D721Med (cell line): ENCODE data around the gene POLDIP3.
"Not testable (repeated sequence)": the region's sequence is repeated elsewhere in the genome, so short reads cannot be mapped to it uniquely, and the experiment has no call there.

Source experiments
- DNase-seq: peaks from one replicate; pipeline ENCODE4 v3.0.0; 2011; ENCODE audit warnings: low spot score; ENCODE audit not compliant: insufficient read length
- FAIRE-seq: peaks from 2 replicates; lab custom pipeline; 2011; peaks lifted over from hg19 to GRCh38; lab: Jason Lieb, UNC
- TF ChIP-seq, protein P1 (sequence below): IDR thresholded peaks from 2 replicates; pipeline ENCODE4 v1.5.1; 2012; ENCODE audit warnings: mild to moderate bottlenecking, control low read depth; ENCODE audit not compliant: insufficient read depth; ENCODE audit errors: missing control alignments

POLDIP3 gene

DNA sequence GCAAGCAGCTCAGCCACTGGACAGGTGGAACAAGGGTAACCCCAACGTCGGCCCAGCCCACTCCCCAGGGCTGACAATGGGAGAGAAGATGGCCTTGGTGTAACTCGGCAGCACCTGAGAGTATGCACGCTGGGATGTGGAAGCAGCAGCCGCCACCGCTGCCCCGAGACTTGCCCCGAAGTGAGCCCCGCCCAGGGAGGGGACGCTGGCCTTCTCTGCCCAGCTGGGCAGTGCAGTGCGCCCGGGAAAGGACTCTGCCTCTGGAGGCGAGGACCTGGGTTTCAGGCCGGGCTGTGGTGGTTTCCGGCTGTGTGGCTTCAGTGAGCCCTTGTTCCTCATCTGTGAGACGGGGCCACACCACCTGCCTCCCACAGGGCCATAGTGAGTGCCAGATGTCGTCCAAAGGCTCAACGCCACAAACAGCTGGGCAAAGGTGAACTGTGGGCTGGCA, 8.6 kb upstream of the POLDIP3 start:
- TF ChIP-seq, protein P1, sequence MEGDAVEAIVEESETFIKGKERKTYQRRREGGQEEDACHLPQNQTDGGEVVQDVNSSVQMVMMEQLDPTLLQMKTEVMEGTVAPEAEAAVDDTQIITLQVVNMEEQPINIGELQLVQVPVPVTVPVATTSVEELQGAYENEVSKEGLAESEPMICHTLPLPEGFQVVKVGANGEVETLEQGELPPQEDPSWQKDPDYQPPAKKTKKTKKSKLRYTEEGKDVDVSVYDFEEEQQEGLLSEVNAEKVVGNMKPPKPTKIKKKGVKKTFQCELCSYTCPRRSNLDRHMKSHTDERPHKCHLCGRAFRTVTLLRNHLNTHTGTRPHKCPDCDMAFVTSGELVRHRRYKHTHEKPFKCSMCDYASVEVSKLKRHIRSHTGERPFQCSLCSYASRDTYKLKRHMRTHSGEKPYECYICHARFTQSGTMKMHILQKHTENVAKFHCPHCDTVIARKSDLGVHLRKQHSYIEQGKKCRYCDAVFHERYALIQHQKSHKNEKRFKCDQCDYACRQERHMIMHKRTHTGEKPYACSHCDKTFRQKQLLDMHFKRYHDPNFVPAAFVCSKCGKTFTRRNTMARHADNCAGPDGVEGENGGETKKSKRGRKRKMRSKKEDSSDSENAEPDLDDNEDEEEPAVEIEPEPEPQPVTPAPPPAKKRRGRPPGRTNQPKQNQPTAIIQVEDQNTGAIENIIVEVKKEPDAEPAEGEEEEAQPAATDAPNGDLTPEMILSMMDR = no peak
- FAIRE-seq = no peak
- no peak for DNase-seq

DNA sequence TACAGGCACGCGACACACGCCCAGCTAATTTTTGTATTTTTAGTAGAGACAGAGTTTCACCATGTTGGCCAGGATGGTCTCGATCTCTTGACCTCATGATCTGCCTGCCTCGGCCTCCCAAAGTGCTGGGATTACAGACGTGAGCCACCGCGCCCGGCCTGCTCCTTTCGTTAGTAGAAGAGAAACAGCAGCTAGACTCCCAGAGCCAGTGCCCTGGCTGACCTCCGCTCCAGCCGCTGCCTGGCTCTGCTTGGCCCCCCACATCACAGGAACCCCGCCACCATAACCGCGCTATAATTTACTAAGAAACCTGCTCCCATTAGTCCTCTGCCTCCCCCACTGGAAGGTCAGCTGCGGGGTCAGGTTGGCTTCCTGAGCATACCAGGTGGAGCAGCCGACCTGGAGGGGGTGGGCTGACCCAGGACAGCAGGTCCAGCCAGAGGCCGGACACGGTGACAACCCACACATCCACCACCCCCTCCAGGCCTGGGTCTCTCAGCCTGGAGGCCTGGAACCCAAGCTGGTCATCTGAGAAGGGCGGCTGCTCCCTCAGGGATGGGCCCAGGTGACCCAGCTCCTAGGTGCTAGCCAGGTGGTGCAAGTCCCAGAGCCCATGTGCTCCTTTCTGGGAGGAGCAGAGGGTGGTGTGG, 7.5 kb upstream of the POLDIP3 start:
- TF ChIP-seq, protein P1 = no peak
- DNase-seq (no peak), FAIRE-seq (no peak)

DNA sequence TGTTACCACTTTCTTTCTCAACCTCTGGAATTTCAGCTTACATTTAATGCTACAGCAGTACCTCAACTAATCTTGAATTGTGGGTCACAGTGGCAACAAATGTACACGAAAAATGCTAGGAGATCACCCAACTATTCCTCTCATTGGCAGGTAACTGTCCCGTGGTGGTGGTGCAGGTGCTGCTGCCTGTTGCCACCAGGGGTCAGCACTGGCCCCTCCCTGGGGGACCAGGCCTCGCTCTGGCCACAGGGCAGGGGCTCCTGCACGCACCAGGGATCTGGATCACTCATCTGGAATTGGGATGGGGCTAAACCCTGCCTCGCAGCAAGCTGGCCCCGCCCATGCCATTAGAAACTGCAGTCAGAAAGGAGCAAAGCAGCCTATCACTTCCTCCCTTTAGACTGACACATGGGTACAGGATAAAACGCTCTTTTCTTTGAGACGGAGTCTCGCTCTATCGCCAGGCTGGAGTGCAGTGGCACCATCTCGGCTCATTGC, 6.9 kb upstream of the POLDIP3 start:
- FAIRE-seq = no peak
- peak; percentile 58 for DNase-seq
- TF ChIP-seq, protein P1 = peak; percentile 64

DNA sequence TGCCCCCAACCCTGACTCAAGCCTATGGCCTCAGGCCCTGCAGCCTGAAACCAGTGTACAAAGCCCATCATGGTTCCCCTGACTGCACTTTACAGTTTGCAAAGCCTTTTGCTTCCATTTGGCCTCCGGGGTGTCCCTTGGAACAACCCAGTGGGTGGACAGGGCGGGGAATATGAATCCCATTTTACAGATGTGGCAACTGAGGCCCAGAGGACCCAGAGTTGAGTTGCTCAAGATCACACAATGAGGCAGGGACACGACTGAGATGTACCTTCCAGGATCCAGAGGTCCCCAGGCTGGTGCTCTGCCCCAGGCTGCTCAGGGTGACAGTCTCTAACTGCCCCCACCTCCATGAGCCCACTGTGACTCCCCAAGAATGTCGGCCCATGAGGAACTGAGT, 5.4 kb upstream of the POLDIP3 start:
- no peak for FAIRE-seq
- TF ChIP-seq, protein P1 = no peak

DNA sequence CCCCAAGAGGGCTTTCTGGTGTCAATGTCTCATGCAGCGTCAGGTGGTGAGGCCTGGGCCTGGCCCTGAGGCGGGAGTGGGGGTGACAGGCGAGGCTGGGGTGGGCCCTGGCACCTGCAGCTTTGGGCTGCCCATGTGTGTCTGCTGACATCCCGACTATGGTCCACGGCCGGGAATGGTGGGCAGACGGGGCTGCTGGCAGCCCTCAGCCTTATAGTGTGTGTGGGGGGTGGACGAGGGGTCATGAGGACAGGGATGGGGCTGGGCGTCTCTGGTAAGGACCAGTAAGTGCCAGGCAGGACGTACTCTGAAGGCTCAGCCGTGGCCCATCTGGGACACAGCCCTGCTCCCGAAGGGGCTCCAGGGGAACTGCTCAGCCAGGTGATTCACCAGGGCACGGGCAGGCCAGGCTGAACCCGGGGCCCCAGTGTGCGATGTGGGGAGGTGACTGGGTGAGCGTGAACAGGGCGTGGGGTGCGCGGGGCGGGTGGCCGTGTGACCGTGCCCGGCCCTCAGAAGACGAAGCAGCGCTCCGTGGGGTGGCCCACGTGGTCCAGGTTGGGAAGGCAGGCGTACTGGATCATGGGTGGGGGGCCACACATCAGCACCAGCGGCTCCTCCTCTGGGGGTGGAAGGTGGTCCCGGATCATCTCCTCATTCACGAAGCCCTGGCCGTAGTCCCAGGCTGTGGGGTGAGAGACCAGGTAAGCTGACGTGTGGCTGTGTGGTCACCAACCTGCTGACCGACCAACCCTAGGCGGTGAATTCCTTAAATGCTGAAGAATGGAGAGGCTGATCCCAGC, 4.8 kb upstream of the POLDIP3 start:
- DNase-seq = no peak
- no peak for FAIRE-seq
- TF ChIP-seq, protein P1 = no peak

More for the DNA sequence above, 5.4 kb upstream of the POLDIP3 start:
- no peak for DNase-seq

DNA sequence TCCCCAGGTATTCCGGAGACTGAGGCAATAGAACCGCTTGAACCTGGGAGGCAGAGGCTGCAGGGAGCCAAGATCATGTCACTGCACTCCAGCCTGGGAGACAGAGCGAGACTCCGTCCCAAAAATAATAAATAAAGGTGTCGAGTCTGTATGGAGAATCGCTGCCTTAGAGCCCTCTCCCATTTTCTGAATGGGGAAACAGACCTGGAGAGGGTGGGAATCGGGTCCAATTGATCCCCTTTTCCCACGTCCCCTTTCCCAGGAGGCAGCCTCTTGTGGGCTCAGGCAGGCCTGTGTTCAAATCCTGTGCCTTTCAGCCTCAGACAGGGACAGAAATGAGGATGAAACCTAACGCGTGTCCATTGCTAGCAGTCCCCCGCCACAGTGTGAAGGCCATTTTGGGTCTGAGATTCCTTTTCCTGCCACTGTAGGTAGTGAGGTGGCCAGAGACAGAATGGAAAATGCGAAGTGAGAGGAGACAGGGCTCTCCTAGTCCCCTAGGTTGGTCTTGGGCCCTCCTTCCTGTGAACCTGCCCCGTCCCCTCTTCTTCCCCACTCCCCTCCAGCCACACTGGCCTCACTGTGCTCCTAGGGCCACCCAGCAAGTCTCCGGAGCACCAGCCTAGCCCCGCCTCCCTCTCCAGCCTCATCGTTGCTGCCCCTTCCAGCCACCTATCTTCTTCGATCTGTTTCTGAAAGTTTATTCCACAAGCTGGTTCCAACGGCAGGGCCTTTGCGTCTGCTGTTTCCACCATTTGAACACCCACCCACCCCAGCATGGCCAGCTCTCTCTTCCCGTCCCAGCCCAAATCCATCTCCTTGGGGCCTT, 2.7 kb upstream of the POLDIP3 start:
- DNase-seq (no peak), FAIRE-seq (no peak)
- TF ChIP-seq, protein P1 = no peak

DNA sequence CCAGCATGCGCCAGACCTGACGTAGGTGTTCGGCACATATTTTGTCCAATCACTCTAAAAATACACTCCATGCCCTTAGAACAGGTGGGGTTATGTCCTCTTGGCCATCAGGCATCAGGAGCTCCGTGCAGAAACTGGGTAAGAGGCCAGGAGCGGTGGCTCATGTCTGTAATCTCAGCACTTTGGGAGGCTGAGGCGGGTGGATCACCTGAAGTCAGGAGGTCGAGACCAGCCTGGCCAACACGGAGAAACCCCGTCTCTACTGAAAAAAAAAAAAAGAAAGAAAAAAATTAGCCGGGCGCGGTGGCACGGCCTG, 1.1 kb upstream of the POLDIP3 start:
- FAIRE-seq, DNase-seq: not testable (repeated sequence)
